Stimulated activated naive CD4-positive, alpha-beta T cell treated with Interleukin-2 at 50 U/mL for 16 hours (primary cell): ENCODE measurements around the gene KIRREL3.
A peak's percentile ranks its signal among the peaks of the same experiment; 100 is the strongest.

Experiments
- DNase-seq: peaks from one replicate; lab custom pipeline; 2025; lab: John Stamatoyannopoulos, UW

KIRREL3 gene

GRCh38 chr11:126485021-126485792 lies 515.4 kb downstream of the KIRREL3 start:
- DNase-seq, result no peak

GRCh38 chr11:126484266-126484665 lies 516.3 kb downstream of the KIRREL3 start:
- no peak for DNase-seq

GRCh38 chr11:126483621-126484195 lies 516.9 kb downstream of the KIRREL3 start:
- DNase-seq, result no peak

GRCh38 chr11:126482586-126483108 lies 517.9 kb downstream of the KIRREL3 start:
- no peak for DNase-seq

- no peak for DNase-seq
These were observed 519.3 kb downstream of the KIRREL3 start for GRCh38 chr11:126481303-126481680.

- peak; percentile 52 for DNase-seq
These were observed 519.9 kb downstream of the KIRREL3 start for GRCh38 chr11:126480410-126481302.

GRCh38 chr11:126480015-126480409 lies 520.6 kb downstream of the KIRREL3 start:
- no peak for DNase-seq

GRCh38 chr11:126479178-126479930 lies 521.2 kb downstream of the KIRREL3 start:
- DNase-seq, result no peak

GRCh38 chr11:126478466-126478865 lies 522.1 kb downstream of the KIRREL3 start:
- DNase-seq, result no peak

- no peak for DNase-seq
These were observed 522.9 kb downstream of the KIRREL3 start for GRCh38 chr11:126477535-126478305.

GRCh38 chr11:126476977-126477376 lies 523.6 kb downstream of the KIRREL3 start:
- no peak for DNase-seq

- DNase-seq, result no peak
These were observed 524.2 kb downstream of the KIRREL3 start for GRCh38 chr11:126476266-126476924.

GRCh38 chr11:126475014-126475991 lies 525.3 kb downstream of the KIRREL3 start:
- no peak for DNase-seq

- no peak for DNase-seq
These were observed 526.4 kb downstream of the KIRREL3 start for GRCh38 chr11:126474220-126474619.

- DNase-seq, result no peak
These were observed 527.3 kb downstream of the KIRREL3 start for GRCh38 chr11:126473269-126473668.

GRCh38 chr11:126469311-126469710 lies 531.3 kb downstream of the KIRREL3 start:
- no peak for DNase-seq

- no peak for DNase-seq
These were observed 532.5 kb downstream of the KIRREL3 start for GRCh38 chr11:126468102-126468521.

- DNase-seq, result no peak
These were observed 533.1 kb downstream of the KIRREL3 start for GRCh38 chr11:126467471-126467870.

GRCh38 chr11:126467046-126467370 lies 533.6 kb downstream of the KIRREL3 start:
- no peak for DNase-seq
